OCI-M2 (cell line): ENCODE results near the gene RNFT2.
"Not testable (repeated sequence)": the region's sequence is repeated elsewhere in the genome, so short reads cannot be mapped to it uniquely, and the experiment has no call there.

Experiments used
- DNase-seq: peaks from one replicate; lab custom pipeline; 2025; ENCODE audit not compliant: unreplicated experiment; lab: John Stamatoyannopoulos, UW

RNFT2 gene

GRCh38 chr12:116710370-116711150 lies 27.6 kb upstream of the RNFT2 start:
- DNase-seq, result no peak

DNA sequence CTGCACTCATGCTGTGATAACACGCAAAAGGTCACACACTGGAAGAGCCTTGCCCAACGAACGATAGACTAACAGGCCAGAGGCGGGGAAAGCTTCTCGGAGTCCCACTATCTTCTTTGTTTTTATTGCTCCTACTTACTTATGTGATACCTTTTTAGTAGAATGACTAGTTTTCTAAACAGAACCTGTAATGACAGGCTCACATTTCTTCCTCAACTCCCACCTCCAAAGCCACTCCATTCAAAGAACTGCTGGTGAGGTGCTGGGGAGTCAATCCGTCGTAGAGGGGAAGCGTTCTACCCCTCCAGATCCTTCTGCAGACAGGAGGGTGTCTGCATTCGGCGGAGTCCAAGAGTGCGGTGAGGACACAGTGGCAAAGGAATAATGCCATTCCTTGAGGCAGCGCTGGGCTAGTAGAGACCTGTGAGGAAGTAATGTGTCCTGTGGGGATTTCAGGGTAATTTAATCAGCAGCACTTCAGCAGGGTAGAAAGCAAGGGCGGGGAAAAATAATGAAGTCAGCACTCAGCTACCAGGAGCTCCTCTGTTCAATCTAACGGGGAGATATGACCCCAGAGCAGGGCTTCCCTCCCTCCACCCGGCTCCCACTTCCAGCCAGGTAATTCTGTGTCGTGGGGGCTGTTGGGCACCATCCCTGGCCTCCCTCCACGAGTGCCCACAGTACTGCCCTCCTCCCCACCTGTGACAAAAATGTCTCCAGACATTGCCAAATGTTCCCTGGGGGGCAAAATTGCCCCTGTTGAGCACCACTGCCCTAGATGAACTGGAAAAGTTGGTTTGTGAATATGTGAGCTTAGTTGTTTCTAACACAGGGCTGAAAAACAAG lies 25.4 kb upstream of the RNFT2 start:
- DNase-seq, result no peak

DNA sequence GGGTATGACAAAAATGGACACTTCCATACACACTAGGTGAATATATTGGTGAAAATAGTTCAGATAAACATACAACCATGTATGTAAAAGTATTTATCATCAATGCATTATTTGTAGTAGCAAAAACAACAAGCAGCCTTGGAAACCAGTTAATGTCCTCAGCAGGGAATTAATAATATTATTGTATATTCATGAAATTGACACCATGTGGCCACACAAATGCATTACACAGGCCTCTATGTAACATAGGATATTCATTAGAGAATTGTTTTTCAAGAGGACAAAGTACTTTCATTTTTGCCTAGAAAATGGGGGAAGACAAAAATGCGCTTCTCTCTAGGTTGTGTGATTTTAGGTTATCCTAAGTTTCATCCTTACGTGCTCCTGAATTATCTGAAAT lies 24.6 kb upstream of the RNFT2 start:
- no peak for DNase-seq

- no peak for DNase-seq
These were observed 23.9 kb upstream of the RNFT2 start for GRCh38 chr12:116714175-116714574.

DNA sequence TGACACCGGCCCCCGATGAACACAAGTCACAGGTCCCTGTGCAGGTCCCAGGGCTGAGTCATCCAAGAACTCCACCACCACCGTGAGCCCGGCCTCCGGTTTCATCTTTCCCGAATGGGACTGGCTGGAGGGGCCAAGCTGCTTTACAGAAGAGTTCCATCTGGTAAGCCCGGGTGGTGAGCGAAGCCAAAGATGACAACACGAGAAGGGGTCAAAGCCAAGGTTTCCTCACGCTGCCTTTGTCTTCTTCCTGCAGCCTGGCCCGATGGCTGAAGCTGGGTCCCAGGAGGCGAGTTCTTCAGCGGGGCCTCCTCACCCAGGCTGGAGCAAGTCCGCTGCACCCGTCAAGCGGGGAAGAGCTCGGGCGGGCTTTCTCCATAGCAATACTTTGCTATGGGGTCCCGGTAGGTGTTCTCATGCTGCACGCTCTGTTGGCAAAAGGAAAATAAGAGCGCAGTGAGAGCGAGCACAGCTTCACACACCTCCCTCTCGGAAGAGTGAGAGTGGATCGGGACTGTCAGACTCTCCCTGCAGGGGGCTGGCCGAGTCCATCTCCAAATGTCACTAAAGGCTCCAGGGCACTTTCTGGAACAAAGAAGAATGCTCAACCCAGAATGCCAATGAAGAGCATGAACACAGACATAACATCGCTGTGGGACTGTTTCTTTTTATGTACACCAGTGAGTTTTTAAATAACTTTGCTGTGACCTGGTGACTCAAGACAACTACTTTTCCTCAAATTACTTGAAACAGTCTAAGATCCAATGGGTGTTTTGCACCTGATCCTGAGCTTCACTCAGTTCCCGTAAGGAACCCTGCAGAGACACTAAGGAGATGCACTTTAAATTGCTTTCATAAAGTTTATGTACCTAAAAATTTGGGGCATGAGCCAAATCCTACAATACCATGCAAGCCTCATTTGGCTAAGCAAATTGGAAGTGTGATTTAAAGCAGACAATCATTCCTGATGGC lies 20.4 kb upstream of the RNFT2 start:
- DNase-seq, result no peak

- DNase-seq, result no peak
These were observed 19.3 kb upstream of the RNFT2 start for GRCh38 chr12:116718655-116719454.

DNA sequence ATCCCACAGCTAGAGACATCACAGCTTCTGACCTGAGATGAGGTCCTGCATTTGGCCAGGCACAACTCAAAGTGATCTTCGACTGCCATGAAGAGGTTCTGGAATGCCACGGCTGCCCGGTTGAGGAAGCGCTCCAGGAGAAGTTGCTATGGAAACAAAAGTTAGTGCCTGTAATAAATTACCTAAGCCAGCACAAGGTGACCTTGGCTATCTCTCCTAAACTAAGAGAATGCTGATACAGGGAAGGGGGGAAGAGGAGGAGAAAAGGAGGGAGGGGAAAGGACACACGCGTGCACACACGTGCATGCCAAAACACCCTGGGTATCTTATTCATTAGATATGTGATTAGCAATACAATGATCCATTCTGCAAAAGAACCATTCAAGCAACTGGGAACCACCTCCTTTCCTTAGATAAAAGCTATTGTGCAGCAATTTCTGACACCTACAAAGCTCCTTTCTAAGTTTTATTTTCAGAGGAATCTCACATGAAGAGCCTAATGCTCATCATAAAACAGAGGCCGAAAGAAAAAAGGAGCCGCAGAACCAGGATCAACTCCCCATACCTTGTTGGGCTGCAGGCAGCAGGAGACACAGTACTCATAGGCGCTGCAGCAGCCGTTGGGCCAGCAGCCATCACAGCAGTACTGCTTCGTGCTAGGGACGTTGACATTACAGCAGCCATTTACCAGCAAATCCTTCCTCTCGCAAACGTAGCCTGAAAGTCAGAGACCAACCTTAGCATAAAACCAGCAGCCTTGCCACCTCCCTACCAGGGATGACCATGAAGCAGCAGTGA lies 18.2 kb upstream of the RNFT2 start:
- no peak for DNase-seq

DNA sequence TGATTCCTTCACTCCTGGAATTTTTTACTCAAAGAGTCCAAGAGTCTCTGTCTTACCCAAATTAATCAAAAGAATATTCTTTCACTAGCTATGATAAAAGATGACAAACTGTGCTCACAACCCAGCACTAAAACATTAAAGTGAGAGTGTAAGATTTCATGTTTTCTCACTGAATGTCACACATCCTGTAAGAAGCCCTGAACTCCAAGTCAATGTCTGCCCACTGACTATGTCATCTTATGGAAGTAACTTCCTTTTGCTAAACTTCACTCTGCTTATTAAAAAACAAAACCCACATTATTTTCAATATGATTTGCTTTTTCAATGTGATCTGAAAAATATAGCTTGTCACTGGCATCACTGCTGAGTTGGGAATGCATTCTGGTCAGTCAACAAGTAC lies 15.9 kb upstream of the RNFT2 start:
- DNase-seq, result no peak

DNA sequence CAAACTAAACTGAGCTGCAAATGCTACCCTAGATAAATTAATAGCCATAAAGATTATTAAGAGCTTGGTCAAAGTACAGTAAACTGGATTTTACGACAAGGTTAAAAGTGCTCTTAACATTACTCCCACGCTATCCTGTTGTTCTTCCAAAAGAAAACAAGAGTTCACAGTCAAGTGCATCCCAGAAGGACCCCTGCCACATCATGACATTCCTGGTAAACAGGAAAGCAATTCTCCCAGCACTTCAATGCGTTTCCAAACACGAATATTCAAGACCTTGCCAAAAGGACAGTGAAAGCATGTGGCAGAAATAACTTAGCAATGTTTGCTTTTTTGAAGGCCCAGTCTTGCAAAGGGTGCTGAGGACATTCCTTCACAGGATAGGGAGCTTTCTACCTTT lies 11.4 kb upstream of the RNFT2 start:
- DNase-seq, result no peak

DNA sequence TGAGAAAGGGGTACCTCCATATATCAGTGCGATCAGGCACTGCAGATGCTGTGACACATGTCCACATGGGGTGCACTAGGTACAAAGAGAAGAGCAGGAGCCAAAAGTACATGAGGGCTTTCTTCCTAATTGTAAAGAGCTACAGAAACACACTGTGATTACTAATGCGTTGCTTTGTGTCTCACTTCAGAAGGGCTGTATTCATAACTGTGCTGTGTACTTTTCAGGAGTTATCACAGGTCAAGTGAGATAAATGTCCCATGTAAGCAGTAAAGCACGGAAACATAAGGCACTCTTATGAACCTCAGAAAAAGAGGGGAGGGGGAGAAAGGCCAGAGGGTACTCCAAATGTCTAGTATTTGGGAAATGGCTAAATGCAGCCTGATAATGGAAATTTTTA lies 10.9 kb upstream of the RNFT2 start:
- DNase-seq, result no peak

- no peak for DNase-seq
These were observed 10.2 kb upstream of the RNFT2 start for GRCh38 chr12:116727891-116728290.

- DNase-seq, result no peak
These were observed 6.3 kb upstream of the RNFT2 start for GRCh38 chr12:116731801-116732200.

- no peak for DNase-seq
These were observed 3.9 kb upstream of the RNFT2 start for GRCh38 chr12:116734156-116734768.

GRCh38 chr12:116735084-116735483 lies 3.0 kb upstream of the RNFT2 start:
- DNase-seq, result no peak

DNA sequence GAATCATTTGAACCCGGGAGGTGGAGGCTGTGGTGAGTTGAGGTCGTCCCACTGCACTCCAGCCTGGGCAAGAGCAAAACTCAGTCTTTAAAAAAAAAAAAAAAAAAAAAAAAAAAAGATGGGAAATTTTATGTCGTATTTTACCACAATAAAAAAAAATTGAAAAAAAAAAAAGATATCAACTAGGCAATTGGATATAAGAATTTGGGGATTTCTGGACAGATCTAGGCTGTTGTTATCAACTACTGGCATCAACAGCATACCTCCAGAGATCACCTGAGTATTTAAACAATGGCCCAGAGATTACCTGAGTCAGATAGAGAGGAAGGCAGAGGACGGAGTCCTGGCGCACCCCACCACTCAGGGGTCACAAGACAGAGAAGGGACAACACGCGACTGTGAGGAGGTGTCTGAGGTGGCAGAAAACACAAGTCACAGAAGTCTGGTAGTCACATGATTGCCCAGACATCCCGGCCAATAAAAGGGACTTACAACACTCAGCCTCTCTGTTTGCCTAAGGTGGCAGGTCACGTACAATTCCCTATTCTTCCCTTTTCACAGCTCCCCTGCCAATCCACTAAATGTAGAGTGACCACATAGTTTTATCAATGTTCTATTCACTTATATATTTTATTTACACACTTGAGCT lies 2.0 kb upstream of the RNFT2 start:
- no peak for DNase-seq

GRCh38 chr12:116736962-116737773 lies 947 bp upstream of the RNFT2 start:
- no peak for DNase-seq

- no peak for DNase-seq
These were observed 1.3 kb downstream of the RNFT2 start for GRCh38 chr12:116739381-116739887.

DNA sequence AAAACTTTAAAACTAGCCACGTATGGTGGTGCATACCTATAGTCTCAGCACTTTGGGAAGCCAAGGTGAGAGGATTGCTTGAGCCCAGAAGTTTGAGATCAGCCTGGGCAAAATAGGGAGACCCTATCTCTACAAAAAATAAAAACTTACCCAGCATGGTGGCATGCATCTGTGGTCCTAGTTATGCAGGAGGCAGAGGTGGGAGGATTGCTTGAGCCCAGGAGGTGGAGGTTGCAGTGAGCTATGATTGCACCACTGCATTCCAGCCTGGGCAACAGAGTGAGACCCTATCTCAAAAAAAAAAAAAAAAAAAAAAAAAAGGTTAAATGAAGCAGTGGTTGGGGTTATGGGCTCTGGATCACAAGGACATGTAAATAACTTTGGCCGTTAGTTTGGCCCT lies 4.7 kb downstream of the RNFT2 start:
- DNase-seq, result not testable (repeated sequence)
